HG03060 (cell line): Measurements from ENCODE around the gene GPR17.

Experiments used
- ATAC-seq: cut with Tn5 transposase; IDR thresholded peaks from one replicate; pipeline ENCODE4 v1.9.1; 2021; ENCODE audit warnings: low read depth, moderate number of reproducible peaks; ENCODE audit not compliant: unreplicated experiment

GPR17 gene

DNA sequence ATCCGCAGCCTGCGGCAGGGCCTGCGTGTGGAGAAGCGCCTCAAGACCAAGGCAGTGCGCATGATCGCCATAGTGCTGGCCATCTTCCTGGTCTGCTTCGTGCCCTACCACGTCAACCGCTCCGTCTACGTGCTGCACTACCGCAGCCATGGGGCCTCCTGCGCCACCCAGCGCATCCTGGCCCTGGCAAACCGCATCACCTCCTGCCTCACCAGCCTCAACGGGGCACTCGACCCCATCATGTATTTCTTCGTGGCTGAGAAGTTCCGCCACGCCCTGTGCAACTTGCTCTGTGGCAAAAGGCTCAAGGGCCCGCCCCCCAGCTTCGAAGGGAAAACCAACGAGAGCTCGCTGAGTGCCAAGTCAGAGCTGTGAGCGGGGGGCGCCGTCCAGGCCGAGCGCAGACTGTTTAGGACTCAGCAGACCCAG lies 5.4 kb downstream of the GPR17 start:
- no peak for ATAC-seq

DNA sequence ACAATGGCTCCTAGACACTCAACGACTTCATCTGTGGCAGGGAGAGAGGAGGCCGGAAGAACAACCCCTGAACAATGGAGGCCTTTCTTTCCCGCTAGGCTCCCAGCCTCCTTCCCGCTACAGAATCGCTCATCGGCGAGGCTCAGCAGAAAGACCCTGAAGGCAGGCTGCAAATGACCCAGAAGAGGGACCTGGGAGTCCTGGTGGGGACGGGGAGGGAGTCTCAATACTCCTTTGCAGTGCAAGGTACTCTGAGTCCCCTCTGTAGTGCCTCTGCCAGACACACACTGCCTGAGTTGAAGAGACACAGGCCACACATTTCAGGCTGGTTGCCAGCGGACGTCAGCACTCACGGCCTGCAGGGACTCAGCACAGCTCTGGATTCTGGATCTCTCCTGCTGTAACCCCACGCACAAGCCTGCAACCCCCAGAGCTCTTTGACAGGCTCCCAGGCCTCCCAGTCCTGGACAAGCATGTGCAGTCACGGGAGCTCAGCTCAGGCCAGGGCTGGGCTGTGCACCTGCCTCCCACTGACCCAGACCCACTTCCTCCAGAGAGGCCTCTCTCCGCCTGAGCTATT lies 6.1 kb downstream of the GPR17 start:
- no peak for ATAC-seq

DNA sequence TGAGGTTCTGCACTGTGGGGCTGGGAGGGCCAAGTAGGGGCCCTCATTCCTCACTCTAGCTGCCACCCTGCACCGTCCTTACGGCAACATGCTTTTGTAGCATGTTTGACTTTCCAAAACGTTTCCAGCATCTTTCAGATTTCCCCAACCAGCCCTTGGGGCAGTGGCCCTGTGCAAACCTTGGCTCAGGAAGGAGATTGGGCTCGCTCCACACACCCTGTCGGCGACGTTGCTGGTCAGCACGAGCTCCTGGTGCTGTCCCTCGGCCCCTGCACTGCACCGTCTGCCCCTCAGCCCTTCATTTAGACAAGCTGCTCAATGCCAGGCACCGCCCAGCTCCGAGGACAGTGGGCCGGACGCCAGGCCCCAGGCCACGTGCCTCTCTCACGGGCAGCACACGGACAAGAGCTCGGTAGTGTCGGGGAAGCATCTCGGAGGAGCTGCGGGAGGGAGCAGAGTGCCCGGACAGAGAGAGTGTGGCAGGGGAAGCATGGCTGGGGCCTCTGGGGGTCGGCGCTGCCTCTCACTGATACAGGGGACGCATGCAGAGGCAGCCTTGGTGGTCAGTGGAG lies 6.9 kb downstream of the GPR17 start:
- no peak for ATAC-seq

DNA sequence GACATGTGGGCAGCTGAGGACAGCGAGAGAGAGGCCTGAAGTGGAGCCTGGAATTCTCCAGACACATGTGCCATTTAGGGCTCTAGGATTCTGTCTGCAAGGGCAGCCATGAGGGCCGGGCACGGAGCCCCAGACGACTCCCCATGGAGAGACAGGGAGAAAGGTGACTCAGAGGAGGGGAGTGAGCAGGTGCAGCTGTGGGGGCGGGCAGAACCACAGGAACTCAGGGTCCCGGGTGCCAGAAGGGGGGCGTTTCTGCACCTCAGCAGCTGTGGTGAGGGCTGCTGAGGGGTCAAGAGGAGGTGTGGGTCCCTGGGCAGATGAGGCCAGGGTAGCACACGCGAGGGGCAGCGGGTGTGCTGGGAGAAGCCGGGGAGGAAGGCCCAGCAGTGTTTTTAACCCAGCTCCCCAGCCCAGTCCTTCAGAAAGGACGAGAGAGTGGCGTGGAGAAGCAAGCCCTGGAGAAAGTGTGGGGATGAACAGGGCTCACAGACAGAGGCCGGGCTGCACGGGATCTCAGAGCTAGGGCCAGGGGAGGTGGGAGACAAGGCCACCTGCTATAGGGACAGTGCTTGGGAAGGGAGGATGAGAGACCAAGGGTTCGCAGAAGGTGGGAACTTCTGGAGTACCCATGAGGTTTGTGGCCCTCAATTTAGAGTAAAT lies 7.6 kb downstream of the GPR17 start:
- no peak for ATAC-seq

DNA sequence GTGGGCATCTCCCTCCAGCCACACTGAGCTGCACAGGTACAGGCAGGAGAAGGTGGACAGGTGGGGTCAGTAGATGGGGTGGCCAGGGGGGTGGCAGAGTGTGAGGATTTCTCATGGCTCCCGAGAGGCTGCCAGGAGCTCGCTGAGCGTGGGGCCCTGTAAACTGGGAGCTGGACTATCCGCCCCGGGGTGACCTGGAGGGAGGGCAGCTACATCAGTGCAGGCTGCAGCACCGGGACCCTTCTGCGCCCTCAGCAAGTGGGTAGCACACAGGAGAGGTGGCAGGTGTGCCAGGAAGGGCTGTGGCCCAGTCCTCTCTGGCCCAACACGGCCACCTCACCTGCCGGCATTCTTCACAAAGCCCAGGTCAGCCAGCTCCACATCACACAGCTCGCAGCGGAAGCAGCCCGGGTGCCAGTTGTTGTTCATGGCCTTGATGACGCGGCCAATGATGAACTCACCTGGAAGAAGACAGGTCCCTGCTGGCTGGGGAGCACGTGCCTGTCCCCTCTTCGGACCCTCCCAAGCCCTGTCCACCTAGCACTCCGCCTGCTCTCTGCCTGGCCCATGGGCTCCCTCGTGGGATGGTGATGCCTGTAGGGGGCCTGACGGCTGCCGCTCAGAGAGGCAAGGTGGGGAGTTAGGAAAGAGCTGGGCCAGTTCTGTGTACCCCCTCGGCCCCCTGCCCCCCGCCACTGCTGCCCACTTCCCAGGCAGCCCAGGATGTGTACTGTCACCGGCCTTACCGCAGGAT lies 8.3 kb downstream of the GPR17 start:
- ATAC-seq: no peak

DNA sequence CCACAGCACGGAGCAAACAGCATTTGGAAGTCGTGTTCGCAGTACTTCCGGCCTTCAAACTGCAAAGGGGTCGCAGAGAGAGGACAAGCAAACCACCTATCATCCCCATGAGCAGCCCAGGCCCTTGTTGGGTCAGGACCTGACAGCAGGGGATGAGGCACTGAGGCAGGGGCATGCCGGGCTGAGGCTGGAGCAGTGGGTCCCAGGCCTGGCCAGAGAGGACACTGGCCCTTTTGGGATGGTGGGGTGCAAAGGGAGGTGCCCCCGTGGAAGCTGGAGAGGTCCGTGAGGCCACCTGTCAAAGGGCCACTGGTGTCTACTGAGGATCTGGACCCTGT lies 8.9 kb downstream of the GPR17 start:
- ATAC-seq: no peak

DNA sequence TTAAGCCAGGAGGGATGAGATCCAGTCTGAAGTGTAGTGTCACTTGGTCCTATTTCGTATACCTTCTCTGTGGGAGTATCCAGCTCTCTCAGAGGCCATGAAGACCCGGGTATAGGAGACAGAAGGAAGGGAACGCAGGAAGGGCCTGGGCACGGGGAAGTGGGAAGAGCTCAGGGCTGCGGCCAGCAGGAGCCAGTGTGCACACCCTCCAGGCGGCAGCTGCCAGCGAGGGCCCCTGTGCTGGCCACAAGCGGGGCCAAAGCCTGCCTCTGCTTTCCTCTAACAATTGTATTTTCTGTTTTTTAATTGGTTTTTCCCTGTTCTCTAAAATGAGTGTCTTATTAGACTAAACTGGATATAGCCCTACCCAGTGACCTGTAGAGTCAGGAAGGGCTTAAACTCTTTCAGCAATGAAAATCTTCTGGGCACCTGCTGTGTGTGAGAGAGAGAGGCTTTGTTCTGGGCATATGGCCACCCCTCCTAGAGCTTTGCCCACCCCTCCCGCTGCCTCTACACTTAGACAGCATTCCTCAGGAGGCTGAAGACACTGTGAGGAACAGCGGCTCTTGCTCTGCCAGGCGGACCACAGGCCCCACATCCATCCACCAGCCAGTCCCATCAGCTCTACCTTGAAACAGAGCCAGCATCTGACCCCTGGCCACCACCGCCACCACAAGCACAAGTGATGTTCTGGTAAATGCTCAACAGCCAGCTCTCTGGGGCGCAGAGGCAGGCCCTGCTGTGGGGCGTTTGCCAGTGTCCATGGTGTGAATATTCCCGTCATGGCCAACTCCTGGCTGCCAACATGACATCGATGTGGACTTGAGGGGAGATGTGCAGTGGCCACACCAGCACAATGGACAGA lies 9.5 kb downstream of the GPR17 start:
- no peak for ATAC-seq

DNA sequence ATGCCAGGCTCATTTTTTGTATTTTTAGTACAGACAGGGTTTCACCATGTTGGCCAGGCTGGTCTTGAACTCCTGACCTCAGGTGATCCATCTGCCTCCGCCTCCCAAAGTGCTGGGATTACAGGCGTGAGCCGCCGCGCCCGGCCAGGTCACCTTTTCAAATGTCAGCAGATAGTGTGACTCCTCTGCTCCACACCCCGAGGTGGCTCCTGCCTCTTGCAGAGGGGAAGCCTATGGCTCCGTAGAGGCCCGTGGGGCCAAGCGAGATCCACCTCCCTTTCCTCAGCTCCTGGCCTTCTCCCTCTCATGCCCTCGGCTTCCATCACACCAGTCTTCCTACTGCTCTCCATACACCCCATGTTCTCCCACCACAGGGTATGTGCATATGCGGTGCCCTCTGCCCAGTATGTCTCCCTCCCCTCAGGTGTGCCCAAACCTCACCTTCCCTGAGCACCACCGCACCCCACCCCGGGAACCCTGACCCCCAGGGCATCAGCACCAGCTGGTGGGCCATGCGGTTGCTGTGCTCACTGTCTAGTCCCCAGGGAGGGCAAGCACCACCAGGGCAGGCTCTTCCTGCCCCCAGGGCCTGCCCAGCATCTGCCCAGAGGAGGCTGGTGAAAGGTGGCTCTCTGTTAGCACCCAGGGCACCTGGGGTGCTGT lies 10.7 kb downstream of the GPR17 start:
- no peak for ATAC-seq

DNA sequence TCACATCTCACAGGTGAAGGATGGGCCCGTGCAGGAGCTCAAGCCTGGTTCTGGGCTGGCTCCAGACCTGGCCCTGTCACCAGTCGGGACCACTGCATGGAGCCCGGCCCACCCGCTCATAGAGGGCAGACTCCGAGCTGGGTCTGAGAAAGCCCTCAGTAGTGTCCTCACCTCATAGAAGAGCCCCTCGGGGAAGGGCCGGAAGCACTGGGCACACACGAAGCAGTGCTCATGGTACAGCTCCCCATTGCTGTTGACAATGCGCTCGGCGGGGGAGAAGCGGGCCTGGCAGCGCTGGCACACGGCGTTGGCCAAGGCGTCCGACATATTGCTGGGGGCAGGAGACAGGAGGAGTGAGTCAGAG lies 11.3 kb downstream of the GPR17 start:
- no peak for ATAC-seq

DNA sequence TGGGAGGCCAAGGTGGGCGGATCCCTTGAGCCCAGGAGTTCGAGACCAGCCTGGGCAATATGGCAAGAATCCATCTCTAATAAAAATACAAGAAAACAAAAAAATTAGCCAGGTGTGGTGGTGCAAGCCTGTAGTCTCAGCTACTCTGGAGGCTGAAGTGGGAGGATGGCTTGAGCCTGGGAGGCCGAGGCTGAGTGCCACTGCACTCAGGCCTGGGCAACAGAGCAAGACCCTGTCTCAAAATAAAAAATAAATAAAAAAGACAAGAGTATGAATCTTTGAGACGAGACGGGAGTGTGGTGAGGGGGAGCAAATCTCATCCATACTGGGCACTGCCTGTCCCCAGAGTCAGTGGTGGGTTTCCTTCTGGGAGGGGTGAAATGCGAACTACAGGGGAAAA lies 12.2 kb downstream of the GPR17 start:
- no peak for ATAC-seq

DNA sequence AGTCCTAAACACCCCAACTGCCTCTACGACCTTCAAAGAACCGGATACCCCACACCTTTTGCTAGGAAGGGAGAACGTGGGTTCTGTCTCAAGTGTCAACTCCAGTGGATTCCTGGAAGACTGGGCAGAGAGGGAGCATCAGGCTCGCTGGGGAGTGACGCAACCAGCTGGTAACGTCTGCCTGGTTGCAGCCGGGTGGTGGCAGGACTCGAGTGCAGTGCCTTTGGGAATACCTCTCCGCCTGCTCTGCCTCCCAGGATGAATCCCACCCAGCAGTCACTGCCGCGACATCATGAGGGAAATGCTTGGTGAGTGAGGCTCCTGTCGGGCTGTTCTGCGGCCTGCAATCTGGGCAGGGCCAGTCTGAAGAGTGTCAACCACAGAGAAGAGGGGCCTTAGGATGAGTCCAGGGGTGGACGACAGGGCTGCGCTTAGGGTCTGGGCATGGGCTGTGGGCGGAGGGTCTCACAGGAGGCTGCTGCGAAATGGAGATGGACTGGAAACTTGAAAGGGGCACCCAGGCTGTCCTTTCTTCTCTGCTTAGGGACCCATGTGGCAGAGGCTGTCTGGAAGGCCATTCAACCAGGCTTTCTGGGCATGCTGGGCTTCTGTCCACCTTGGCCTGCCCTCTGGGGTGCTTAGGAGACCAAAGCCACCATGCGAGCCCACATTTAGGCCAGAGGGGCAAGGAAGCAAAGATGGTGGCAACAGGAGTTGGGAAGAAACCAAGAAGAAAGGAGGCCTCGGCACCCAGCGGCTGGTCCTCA lies 12.9 kb downstream of the GPR17 start:
- no peak for ATAC-seq

DNA sequence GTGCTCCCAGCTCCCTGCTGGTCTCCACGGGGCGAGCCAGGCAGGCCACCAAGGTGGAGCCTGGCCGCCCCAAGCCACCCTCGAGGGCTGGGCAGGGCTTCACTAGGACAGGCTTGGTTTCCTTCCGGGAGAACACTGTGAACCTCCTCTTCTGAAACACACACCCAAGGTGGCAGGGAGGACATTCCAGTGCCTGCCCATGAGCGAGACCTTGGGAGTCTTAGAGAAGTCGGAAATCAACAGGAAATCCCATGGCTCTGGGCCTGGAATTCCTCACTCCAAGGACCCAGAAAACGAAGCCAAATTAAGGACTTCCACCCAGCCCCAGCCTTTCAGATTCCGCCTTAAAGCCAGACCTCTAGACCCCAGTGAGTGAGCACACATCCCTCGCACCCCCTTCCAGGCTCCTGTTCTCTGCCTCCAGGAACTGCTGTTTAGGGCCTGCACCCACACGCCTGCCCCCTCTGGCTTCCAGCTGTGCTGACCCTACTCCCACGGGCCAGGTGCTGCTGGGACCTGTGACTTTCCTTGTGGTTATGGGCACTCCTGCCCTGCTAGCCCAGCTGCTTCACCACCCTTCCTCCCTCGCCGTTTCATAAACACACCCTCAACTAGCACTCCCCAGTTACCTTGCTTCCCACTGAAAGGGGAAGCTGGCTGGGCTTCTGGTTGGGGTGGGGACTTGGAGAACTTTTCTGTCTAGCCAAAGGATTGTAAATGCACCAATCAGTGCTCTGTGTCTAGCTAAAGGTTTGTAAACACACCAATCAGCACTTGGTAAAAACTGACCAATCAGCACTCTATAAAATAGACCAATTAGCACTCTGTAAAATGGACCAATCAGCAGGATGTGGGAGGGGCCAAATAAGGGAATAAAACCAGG lies 13.7 kb downstream of the GPR17 start:
- ATAC-seq: no peak

DNA sequence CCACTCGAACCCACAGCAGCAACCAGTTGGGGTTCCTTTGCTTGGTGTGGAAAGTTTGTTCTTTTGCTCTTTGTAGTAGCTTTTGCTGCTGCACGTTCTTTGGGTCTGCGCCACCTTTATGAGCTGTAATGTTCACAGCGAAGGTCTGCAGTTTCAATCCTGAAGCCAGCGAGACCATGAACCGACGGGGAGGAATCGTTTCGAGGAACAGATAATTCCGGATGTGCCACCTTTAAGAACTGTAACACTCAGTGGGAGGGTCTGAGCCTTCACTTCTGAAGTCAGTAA lies 14.3 kb downstream of the GPR17 start:
- ATAC-seq: no peak

DNA sequence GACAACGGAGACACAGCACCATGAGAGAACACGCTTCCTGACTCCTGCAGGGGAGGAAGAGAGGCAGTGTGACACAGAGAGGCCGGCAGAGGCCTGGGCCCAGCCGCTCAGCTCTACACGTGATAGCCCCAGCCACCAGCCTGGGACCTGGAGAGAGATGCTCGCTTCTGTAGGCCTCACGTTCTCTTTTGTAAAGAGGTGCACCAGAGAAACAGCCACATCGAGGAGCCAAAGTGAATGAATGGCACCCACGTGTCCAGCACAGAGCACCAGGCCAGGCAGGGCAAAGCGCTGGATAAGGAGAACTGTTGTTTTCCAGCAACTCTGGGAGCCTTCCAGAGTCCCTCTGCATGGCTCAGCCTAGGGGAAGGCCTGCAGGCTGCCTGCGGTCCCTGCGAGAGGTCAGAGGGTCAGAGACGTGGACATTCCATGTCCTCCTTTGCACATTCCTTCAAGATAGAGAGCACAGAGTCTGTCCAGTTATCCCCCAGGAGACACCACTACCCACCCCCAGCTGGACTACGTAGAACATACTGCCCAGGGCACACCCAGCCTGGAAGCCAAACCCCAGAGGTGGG lies 15.2 kb downstream of the GPR17 start:
- ATAC-seq: no peak

DNA sequence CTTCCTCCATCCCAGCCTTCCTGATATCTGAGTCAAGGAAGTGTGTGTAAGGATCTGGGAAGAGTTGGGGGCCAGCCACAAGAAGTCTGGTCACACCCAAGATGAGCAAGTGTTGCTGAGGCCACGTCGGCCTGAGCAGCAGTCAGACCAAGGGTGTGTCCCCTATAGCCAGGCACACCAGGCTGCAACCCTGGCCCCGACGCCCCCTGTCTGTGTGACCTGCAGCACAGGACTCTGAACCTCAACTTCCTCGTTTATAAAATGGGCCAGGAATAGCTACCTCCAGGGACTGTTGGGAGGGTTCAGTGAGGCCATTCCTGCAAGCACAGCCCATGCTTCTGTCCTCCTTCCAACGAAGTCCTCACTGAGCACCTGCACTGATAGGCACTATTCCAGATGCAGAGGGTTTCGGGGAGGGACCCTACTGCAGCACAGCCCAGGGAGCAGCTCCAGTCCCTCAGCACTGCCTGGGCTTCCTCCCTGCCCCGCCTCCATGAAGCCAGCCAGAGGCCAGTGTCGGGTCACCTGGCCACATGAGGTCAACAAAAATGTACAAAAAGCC lies 16.1 kb downstream of the GPR17 start:
- no peak for ATAC-seq

DNA sequence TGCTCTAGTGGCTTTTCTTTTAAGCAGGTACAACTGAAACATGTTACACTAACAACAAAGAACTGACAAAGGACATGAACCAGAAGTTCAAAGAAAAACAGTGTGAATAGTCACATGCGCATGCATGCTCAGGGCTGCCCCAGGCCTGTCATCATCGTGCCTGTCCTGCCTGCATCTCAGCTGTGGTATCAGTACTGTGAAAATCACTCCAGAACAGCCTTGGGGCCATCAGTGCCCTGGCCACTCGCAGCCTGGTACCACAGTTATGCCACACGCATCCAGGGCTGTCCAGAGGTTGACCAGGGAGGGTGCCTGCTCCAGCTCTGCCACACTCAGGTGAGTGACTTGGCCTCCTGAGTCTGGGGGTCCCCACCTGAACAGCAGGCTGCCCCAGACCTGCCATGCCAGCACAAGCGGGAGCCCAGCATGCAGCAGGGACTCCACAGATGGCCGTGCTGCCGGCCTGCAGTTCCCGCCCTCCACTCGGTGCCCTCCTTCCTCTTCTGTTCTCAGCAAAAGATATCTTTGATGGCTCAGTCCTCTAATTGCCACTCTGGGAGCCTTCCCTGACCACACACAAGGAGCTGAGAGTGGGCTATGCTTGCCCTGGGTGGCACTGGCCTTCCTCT lies 17.1 kb downstream of the GPR17 start:
- ATAC-seq: no peak

DNA sequence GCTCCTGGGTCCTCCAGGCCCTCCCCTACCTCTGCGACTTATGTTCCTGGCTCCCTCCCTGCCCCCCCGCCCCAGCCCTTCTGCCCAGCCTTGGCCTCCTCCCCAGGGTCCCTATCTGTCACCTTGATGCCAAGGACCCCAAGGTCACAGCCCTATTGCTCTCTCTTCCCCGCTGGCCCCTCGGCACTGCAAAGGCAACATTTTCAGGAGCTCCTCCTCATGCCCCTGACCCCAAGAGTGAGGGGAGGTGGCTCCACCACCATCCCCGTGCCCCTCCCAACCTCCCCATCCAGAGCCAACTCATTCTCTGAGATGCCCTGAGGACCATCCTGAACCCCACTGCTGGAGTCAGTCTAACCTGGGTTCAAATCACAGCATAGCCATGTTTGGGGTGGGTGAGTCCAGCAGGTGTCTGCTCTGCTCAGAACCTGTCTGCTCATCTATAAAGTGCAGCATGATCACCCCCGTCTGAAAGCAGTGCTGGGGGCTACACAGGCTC lies 17.7 kb downstream of the GPR17 start:
- no peak for ATAC-seq
